ENCODE data around the gene TNFRSF18.

DNA sequence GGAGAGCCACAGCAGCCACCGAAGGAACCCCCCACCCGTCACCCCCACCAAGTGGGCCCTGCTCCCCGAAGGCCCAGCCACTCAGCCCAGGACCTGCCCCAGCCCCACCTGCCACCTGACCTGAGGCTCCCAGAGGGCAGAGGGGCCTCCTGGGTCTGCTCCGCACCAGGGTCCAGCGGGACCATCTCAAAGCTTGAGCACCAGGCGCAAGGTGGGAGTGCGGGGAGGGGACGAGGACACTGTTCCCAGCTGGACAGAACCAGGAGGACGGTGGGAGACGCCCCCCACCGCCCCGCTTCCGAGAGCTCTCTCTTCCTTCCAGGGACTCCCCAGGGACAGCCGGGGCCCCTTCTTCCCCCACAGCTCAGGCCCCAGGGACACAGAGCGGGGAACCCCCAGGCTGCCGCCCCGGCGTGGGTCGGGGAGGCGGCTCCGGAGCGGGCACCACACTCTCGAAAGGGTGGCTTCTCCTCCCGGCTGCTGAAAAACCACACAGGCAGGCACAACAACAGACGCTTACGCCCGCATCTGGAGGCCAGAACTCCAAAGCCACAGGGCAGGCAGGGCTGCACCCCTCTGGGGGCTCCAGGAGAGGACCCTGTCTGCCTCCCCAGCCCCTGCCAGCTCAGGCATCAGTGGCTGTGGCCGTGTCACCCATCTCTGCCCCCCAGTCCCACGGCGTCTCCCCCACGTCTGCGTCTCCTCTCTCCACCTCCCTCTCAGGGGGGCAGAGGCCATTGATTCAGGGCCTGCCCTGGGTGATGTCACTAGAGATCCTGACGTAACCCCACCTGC is 34.6 kb downstream of the TNFRSF18 start:
- TF ChIP-seq FOS (IDR thresholded peaks at IDR 0.05; ENCODE audit: borderline replicate concordance, insufficient read depth, low read length) (no peak), POLR2A (IDR thresholded peaks at IDR 0.05; ENCODE audit: low read depth, low read length) (no peak), POLR2AphosphoS5 (IDR thresholded peaks at IDR 0.05; ENCODE audit: insufficient read depth, low read depth, low read length) (no peak)
- TF ChIP-seq, protein P1, sequence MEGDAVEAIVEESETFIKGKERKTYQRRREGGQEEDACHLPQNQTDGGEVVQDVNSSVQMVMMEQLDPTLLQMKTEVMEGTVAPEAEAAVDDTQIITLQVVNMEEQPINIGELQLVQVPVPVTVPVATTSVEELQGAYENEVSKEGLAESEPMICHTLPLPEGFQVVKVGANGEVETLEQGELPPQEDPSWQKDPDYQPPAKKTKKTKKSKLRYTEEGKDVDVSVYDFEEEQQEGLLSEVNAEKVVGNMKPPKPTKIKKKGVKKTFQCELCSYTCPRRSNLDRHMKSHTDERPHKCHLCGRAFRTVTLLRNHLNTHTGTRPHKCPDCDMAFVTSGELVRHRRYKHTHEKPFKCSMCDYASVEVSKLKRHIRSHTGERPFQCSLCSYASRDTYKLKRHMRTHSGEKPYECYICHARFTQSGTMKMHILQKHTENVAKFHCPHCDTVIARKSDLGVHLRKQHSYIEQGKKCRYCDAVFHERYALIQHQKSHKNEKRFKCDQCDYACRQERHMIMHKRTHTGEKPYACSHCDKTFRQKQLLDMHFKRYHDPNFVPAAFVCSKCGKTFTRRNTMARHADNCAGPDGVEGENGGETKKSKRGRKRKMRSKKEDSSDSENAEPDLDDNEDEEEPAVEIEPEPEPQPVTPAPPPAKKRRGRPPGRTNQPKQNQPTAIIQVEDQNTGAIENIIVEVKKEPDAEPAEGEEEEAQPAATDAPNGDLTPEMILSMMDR (IDR thresholded peaks at IDR 0.05; ENCODE audit: extremely low read depth in 1 of 2, insufficient read depth in 1 of 2, low read depth in 1 of 2, low read length in 2 of 2), result no peak

All from endothelial cell of umbilical vein (primary cell).